Glomerular endothelial cell (primary cell): ENCODE measurements around the gene RPS27L. TPM values are rescaled to one million over a fixed set of nuclear protein-coding genes. Genes with fewer than 3 reads are reported as not detected.

Source experiments
- DNase-seq: peaks from one replicate; pipeline ENCODE4 v3.0.0-alpha.2; 2011; ENCODE audit warnings: low read depth, low spot score; ENCODE audit errors: extremely low read depth
- total RNA-seq: library from RNA; depleted of rRNA; stranded (reverse); fragments of >200 nt; gene quantifications from 2 replicates; pipeline ENCODE4 v1.2.3, GENCODE V29; 2015

Gene RPS27L
- 264 and 330 TPM in 2 replicates for total RNA-seq

DNA sequence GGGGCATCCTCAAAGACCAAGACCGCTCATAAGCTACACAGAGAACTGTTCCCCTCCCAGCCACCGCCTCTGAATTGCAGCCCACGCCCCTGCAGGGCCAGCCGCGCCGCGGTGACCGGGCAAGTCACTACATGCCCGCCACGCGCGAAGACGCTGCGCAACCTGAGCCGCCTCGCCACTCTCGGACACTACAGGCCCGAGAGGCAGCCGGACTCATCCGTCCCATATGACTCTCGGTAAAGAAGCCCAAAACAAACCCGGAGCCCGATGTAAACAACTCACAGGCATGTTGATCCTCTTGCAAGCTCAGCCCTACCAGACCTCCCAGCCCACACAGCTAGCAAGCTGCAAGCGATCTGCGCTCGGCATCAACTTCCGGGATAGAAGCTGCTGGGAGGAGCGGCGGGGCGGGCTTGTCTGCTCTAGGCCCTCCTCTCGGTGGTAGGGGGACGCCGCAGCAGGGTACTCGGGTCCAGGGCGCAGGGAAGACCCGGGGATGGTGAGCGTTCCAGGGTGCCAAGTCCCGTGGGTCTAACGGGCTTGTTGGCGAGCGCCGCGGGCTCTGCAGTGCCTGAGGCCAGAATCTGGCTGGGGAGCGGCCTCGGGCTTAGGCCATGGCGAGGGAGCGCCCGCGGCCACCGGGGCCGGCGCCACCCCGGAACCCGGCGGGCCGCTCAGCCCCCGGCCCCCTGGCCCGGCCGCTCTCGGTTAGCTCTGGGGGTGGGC lies at the start of gene RPS27L:
TSS of gene RPS27L (minus strand) at position 360 of the 726 bp plus-strand sequence. CDS start at position 288, 72 bp downstream.
- DNase-seq: peak; percentile 61

DNA sequence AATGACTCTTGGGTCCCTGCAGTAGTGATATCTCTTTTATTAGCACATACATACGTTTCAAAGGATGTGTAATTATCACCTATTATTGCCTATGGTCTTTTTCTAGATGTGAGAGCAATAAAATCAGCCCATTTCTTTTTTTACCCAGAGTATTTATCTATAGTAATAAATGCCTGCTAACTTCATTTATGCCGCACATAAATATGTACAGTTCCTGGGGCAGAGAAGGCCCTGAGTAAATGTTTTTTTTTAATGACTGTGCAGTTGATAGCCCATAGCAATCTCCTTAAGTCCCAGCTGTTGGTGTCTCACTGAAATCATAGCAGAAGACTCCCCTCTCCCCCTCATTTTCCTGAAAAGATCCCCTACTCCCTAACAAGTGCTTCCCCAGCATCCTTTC lies 48.8 kb upstream of the RPS27L start:
- DNase-seq: no peak

DNA sequence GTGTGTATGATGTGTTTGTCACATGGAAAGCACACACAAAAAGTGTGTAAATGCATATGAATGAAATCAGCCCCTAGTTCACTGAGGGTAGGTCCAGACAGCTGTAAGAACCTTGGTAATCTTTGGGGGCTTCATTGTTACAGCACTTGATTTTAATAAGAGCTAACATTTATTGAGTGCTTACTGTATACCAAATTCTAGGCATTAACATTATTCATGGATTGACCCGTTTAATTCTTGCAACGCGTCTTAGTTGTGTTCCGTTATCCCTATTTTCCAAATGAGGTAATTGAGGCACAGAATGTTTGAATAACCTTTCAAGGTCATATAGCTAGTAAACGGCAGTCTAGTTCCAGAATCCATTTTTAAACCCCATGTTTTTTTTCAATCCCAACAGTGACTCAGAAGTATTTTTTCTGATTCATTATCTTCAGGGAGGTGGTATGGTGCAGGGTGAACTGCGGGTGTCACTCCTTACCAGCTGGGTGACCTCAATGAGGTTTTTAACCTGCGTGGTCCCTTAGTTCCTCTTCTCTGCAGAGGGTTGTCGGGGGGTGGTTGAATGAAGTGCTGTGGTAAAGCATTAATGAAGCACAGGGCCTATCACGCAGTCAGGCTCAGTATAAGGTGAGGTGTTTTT lies 46.3 kb upstream of the RPS27L start:
- no peak for DNase-seq

DNA sequence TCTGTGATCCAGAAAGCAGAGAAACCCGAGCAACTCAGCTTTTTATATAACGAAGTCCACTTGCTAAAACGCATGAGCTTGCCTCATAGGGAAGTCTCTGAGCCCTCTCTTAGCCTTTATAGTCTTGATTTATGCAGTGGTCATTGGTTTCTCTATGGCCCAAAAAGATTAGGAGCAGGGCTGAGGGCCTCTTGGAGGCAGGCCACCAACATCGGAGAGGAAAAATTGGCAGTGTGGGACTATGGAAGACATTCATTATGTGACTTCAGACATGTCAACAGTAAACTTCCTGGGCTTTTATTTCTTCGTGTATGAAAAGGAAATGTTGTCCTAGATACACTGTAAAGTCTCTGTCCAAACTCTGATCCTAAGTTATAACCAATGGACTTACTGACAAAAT lies 45.6 kb upstream of the RPS27L start:
- no peak for DNase-seq

DNA sequence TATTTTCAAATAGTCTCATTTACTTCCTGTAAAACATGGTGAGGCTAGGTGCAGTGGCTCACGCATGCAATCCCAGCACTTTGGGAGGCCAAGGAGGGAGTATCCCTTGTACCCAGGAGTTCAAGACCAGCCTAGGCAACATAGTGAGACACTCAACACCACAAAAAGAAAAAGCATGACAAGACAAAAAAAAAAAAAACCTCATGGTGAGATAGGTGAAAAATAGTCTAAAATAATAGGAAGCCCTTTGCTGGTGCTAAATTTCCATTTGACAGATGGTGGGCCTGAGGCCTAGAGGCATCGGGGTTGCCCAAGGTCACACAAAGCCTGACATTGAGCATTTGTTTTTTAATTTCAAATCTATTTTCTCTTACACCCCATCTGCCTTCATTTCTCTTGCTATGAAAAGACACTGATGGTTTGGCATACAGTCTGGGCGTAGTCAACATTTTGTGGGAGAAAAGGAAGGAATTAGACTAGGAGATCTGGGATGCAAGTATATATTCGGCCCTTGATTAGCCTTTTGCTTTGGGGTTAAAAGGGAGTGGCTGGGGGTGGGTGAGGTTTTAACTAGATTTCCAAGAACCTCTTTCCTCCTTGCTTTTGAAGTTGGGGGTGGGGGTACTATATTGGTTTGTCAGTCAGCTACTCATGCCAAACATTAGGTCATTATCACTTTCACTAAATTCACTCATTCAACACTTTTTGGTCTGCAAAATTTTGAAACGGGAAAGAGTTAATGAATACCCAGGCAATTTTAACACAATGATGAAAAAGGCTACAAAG lies 43.4 kb upstream of the RPS27L start:
- DNase-seq: no peak

DNA sequence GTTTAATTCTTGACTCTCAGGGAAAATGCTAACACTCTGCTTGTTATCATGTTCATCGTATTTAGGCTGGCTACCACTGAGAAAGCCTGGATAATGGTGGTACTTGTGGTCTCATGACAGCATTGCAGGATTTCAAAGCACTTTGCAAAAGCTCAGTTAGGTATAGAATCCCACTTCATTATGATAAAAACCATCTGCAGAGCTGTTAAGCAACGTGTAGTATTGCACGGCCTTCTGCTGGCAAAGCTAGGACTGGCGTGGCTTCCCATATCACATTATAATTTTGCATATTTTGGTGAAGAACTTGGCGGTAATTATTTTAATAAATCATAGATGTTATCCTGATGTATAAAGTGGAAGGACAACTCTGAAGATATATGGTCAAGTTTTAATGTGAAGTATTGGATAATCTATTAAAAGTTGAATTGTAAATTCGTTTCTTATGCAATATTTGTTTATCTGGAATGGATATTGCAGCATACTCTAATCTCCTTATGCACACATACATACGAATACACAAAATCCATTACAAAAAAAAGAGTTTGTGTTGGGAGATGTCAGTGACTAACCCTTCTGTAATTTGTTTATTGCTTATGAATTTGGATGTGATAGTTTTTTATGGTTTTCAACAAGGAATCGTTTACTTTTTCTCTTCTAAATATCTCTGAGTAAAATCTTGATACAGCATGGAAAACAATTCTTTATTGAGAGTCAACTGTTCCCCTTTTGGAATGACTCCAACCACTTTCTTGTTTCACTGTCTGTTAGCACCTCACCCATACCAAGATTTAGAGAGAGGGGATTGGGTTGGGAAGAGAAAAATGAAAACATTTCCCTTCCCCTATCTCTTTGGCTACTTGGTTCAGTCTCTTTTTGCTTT lies 41.3 kb upstream of the RPS27L start:
- no peak for DNase-seq

DNA sequence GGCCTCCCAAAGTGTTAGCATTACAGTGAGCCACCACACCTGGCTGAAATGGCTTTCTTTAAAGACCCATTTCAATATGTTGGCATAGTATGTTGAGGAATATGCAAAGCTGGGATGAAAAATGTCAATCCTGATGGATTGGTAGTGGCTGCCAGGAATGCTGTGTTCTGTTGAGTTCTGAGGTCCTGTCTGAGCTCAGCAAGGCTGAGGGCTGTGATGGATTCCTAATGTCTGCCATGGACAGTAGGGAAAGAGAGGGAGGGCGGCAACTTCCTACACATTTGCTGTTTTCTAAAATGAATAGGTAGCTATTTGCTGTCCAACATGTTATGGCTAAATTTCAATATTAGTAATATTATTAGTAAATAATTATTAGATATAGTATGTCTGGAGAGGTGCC lies 40.3 kb upstream of the RPS27L start:
- no peak for DNase-seq

DNA sequence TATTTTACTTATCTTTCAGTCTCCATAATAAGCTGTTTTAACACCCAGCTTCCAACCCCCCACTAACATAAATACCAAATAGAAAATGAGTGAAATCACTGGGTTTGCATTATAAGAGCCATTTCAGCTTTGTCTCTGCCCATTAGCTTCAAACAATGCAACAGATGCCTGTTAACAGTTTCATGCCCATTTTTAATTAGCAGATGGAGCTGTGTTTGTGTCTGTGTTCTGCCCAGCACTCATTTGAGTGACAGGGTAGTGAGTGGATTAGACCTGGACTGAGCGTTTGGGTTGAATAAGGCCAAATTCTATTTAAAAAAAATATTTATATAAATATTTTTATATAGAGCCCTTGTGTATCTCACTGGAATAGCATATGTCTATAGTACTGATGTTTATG lies 39.6 kb upstream of the RPS27L start:
- DNase-seq: no peak

DNA sequence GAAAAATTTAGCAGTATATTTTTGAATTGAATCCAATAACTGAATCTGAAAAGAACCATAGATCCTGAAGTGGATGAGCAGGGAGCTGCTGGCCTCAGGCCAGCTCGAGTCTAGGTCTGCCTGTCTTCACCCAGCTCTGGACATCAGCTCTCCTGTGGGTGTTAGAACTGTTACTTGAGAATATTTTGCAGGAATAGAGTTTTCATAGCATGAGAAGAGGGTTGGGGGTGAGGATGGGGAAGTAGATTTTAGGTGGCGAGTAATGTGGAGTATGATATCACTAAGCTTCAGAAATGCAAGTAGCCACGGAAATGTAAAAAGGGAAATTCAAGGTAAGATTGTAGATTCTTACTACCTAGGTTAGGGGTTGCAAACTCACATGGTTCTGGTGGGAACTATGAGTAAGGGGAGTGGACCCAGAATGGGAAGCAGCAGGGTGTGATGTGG lies 38.3 kb upstream of the RPS27L start:
- no peak for DNase-seq

DNA sequence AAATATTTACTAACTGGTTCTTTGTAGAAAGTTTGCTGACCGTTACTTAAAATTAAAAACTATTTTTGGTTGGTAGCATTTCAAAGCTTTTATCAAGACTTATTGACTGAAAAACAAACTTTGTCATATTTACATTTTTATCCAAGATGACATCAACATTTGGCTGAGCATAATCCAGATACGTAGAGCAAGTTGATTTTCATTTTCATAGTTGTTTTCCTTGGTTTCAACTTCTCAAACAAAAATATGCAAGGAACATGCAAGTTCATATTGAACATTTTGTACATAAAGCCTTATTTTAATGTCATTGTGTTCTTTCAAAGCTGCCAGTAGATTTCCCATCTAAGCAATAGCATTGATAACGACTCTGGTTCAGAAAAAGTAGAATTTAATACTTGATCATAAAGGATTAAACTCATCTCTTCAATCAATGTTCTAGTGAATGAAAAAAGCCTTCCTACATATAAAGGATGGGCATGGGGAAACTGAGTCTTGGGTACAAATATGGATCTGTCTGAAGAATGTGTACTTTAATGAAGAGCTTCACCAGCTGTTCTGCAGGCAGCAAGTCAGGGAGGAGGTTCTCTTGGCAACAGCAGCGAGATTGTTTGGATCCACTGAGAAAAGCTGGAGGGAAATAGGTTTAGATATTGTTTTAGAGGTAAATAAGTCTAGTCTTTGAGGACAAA lies 37.7 kb upstream of the RPS27L start:
- no peak for DNase-seq

DNA sequence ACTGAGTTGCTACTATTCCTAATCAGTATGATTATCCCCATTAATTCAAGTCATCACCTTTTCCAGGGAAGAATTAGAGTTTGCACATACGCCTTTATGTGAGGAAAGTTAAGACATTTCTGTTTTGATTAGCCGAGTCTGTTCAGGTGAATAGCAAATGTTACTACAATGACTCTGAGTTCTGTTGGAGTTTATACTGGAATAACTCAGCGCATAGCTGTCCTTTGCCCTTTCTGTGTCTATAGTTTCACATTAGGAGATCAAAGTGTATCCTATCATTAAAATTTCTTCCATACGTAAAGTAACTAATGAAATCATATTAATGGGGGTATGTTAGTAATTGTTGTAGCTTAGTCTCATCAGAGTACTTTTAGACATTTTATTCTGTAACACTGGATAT lies 37.0 kb upstream of the RPS27L start:
- DNase-seq: no peak

DNA sequence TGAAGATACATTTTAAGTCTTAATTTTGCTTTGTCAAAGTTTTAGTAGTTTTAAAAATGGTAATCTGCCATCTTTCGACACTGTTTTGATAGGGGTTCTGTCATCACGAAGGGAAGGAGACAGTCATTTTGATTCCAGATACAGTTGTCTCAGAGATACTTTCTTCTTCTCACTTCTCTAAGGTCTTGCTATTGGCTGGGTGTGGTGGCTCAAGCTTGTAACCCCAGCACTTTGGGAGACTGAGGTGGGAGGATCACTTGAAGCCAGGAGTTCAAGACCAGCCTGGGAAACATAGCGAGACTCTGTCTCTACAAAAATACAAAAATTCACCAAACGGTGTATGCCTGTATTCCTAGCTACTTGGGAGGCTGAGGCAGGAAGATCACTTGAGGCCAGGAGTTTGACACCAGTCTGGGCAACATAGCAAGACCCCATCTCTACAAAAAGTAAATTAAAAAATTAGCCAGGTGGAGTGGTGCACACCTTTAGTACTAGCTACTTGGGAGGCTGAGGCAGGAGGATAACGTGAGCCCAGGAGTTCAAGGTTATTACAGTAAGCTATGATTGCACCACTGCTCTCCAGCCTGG lies 35.4 kb upstream of the RPS27L start:
- no peak for DNase-seq

DNA sequence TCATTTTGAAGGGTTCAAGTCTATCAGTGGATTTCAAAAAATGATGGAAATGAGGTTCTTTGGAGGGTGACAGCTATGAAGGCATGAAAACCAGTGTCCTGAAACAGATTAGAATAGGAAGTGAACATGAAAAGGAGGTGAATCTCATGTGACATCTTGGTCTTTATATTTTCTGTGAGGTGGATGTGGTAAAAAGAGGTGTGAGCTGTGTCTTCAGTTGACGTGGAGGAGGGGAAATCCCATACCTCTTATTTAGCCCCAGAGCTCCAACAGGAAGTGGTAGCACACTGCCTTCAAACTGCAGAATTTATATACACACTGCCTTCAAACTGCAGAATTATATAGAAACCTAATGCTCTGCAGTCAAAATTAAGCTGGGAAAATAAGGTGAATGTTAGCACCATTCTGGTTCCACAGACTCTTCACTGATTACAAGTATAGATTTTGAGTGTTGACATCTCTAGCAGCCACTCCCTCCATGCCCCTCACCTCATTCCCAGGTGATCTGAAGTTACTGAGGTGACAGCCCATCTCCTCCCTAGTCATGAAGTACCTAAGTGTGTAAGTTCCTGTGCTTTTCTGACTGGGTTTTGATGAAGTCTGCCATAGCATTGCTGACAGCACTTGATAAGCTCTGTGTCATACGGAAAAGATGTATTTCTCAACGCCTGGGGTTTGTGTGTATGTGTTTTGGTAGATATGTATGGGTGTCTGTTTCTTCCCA lies 34.8 kb upstream of the RPS27L start:
- DNase-seq: no peak

DNA sequence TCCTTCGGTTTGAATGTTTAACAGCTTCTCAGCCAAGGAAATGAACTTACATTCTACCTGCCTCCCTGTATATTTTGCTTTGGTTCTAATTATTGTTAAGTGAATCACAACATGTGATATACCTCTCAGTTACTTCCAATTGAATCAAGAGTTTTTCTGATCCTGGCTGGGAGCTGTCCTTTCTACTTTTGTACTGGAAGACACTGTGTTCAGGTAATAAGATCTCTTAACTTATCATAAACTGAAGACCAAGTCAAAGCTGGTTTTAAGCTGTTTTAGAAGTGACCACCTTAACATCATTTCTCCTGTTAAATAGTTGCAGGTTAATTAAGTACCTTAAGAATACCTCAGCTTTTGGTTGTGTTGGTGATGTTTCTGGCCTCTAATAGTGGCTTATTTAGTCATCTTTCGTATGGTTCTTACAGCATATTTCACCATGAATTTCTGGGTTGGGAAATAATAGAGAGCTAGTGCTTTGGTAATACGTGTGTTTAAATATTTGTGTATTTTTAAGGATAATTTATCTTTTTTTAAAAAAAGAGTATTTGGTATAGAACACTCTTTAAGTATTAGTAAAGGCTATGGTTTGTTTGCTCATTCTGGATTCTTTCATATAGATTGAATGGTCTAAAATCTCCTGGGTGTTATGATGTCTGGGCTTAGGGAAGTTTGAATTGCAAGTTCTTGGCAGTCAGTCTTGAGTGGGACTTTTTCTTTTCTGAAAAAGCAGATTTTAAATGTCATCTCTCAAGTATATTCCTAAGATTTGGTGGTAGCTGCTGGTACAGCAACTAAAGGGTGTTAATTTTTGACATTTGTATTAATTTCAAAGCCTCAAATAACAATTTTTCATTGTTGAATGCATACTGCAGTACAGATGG lies 33.7 kb upstream of the RPS27L start:
- no peak for DNase-seq

DNA sequence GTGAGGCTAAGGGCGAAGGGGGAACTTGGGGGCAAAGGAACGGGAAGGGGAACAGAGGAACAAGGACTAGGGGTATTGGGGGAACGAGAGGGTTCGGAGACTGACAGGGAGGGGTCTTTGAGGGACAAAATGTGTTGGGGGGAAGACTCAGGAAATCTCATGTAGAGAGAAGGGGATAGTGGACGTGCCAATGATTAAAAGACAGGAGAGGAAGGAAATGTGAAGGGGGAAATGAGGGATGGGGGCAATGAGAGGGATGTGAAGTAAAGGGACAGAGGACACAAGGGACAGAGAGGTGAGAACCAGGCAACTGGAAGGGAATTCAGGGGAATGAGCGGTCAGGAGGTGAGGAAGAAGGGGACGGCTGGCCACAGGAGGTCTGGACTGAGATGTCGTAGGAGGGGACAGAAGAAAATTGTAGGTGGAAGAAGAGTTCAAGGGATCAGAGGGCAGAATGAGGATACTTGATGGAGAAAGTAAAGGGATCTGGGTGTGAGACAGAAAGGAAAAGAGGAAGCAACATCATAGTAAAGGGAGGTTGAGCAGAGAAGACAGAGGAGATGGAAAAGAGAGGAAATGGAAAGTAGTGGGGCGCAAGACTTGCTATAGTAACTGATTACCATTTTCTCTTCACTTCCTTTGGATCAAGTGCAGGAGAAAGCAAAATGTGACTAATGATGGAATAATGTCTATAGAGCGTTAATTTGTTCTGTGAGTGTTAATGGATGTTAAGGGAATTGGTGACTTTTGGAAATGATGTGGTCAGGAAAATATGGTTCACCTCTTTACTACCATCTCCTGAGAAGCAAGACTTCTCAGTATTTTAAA lies 32.9 kb upstream of the RPS27L start:
- DNase-seq: no peak

DNA sequence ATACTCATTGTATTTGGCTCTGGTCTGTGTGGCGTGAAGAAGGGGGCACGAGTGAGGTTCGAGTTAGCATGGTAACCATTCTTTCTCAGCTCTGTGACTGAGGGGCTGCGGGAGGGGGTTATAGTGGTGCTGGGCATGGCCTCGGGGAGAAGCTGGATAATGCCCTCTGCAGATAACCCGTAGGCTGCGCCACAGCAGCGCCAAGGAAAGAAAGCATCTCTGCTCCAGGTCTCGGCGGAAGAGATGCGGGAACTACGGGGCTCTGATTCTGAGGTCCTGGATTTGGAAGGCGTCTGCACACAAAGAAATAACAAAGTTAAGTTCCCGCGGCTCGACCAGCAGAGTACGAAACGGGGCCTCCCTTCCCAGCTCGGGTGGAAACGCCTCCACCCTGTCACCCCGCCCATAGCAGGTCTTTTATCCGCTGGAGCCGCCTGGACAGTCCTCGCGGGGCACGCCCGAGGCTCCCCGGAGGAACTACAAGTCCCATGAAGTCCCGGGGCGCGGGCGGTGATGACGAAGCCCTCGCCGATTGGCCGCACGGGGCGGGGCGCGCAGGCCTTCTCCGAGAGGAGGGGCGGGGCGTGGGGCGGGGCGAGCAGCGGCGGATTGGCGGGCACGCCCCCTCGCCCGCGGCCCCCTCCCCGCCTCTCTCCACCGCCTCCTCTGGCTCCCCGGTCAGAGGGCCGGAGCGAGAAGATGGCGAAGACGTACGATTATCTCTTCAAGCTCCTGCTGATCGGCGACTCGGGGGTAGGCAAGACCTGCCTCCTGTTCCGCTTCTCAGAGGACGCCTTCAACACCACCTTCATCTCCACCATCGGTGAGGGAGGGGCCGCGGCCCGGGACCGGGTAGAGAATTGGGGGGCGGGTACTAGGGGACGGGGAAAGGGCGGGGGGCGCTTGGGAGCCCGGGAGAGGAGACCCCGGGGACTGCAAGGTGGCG lies 31.9 kb upstream of the RPS27L start, which contains the start of gene RAB8B:
TSS of gene RAB8B (plus strand) at position 681 of the 946 bp plus-strand sequence. CDS start at position 700, 19 bp downstream.
- DNase-seq: no peak
